GM23338 (cell line): ENCODE data around the gene RNF41. TPM values are rescaled to one million over a fixed set of nuclear protein-coding genes. Genes with fewer than 3 reads are reported as not detected.

Experiments used
- ATAC-seq: fragments of 200-7000 bp; cut with Tn5 transposase; 3 replicates; pipeline ENCODE4 v1.9.1; 2020
- DNase-seq: peaks from one replicate; pipeline ENCODE4 v3.0.0-alpha.2; 2015; ENCODE audit warnings: low spot score
- H2AFZ ChIP-seq: fragments of 200-600 bp; sonication (generic); 2 replicates; pipeline ENCODE4 v1.8.0; 2016; ENCODE audit warnings: antibody characterized with exemption, mild to moderate bottlenecking, moderate library complexity
- H3F3A ChIP-seq: fragments of 200-600 bp; sonication (generic); replicated peaks from 2 replicates; pipeline ENCODE4 v1.8.0; 2017; ENCODE audit warnings: antibody characterized with exemption, mixed run types, low read depth
- H3K27ac ChIP-seq: fragments of 200-600 bp; sonication (generic); 2 replicates; pipeline ENCODE4 v1.6.1; 2016; ENCODE audit warnings: low read depth
- H3K27me3 ChIP-seq: fragments of 200-600 bp; sonication (generic); 2 replicates; pipeline ENCODE4 v1.8.0; 2016; ENCODE audit warnings: mild to moderate bottlenecking, mixed run types, moderate library complexity; ENCODE audit not compliant: insufficient read depth
- H3K36me3 ChIP-seq: fragments of 200-600 bp; sonication (generic); 2 replicates; pipeline ENCODE4 v1.8.0; 2016; ENCODE audit warnings: mild to moderate bottlenecking; ENCODE audit not compliant: insufficient read depth
- H3K4me1 ChIP-seq: fragments of 200-600 bp; sonication (generic); 2 replicates; pipeline ENCODE4 v1.8.0; 2016; ENCODE audit warnings: mild to moderate bottlenecking, moderate library complexity; ENCODE audit not compliant: insufficient read depth
- H3K4me2 ChIP-seq: fragments of 200-600 bp; sonication (generic); 2 replicates; pipeline ENCODE4 v1.7.1; 2017; ENCODE audit warnings: mixed run types
- H3K4me3 ChIP-seq: fragments of 200-600 bp; sonication (generic); 2 replicates; pipeline ENCODE4 v1.6.1; 2016; ENCODE audit warnings: mixed run types
- H3K79me2 ChIP-seq: fragments of 200-600 bp; sonication (generic); replicated peaks from 2 replicates; pipeline ENCODE4 v1.8.0; 2017; ENCODE audit warnings: mild to moderate bottlenecking; ENCODE audit not compliant: insufficient read depth
- H3K9me2 ChIP-seq: fragments of 200-600 bp; sonication (generic); 2 replicates; pipeline ENCODE4 v1.8.0; 2017; ENCODE audit not compliant: insufficient read depth
- H4K20me1 ChIP-seq: fragments of 200-600 bp; sonication (generic); replicated peaks from 2 replicates; pipeline ENCODE4 v1.8.0; 2017; ENCODE audit warnings: mild to moderate bottlenecking; ENCODE audit not compliant: insufficient read depth
- H3K27ac Mint-ChIP-seq: 2 replicates; pipeline ENCODE4 v1.8.0; 2020; ENCODE audit warnings: inconsistent platforms, mild to moderate bottlenecking, moderate library complexity, mixed read lengths
- H3K27me3 Mint-ChIP-seq: 3 replicates; pipeline ENCODE4 v1.8.0; 2022; ENCODE audit warnings: low read depth, mild to moderate bottlenecking, moderate library complexity, mixed read lengths, inconsistent platforms; ENCODE audit not compliant: insufficient read depth, poor library complexity
- H3K36me3 Mint-ChIP-seq: 3 replicates; pipeline ENCODE4 v1.8.0; 2021; ENCODE audit warnings: low read depth, mild to moderate bottlenecking, inconsistent platforms, moderate library complexity, mixed read lengths
- H3K4me1 Mint-ChIP-seq: 3 replicates; pipeline ENCODE4 v1.8.0; 2020; ENCODE audit warnings: mild to moderate bottlenecking, inconsistent platforms, mixed read lengths
- H3K4me3 Mint-ChIP-seq: 3 replicates; pipeline ENCODE4 v1.8.0; 2021; ENCODE audit warnings: moderate library complexity, mild to moderate bottlenecking, inconsistent platforms, mixed read lengths
- H3K9me3 Mint-ChIP-seq: 3 replicates; pipeline ENCODE4 v1.8.0; 2020; ENCODE audit warnings: moderate library complexity, mild to moderate bottlenecking, inconsistent platforms, mixed read lengths
- NANOG ChIP-seq: IDR thresholded peaks from 2 replicates; pipeline ENCODE4 v1.6.1; 2016; ENCODE audit warnings: antibody characterized with exemption, borderline replicate concordance
- STAT1 ChIP-seq: IDR thresholded peaks from one replicate; pipeline ENCODE4 v1.6.1; 2016; ENCODE audit warnings: antibody characterized with exemption; ENCODE audit not compliant: unreplicated experiment
- polyA plus RNA-seq: library from polyadenylated mRNA; unstranded; fragments of >200 nt; fragmentation: Nextera tagmentation; extraction: Ambion mirVana; gene quantifications from 2 replicates; pipeline ENCODE4 v1.2.1, GENCODE V29; 2016
- total RNA-seq: library from RNA; depleted of rRNA; stranded (reverse); fragments of >200 nt; shearing (Covaris generic); gene quantifications from 2 replicates; pipeline ENCODE4 v1.2.3, GENCODE V29; 2014
- TF ChIP-seq, protein P1 (sequence below): fragments of 250-450 bp; sonication (Bioruptor Pico); IDR thresholded peaks from 2 replicates; pipeline ENCODE4 v1.5.0; 2020; ENCODE audit warnings: mild to moderate bottlenecking, moderate library complexity

RNF41 gene
- total and polyA plus RNA-seq, 2 experiments from 2014 or later, result 15.3 to 77.1 TPM

GRCh38 chr12:56247923-56248322 lies 26.2 kb upstream of the RNF41 start:
- no peaks in the 10 kb centered on the region for H3K9me2 ChIP-seq
- TF ChIP-seq, protein P1, sequence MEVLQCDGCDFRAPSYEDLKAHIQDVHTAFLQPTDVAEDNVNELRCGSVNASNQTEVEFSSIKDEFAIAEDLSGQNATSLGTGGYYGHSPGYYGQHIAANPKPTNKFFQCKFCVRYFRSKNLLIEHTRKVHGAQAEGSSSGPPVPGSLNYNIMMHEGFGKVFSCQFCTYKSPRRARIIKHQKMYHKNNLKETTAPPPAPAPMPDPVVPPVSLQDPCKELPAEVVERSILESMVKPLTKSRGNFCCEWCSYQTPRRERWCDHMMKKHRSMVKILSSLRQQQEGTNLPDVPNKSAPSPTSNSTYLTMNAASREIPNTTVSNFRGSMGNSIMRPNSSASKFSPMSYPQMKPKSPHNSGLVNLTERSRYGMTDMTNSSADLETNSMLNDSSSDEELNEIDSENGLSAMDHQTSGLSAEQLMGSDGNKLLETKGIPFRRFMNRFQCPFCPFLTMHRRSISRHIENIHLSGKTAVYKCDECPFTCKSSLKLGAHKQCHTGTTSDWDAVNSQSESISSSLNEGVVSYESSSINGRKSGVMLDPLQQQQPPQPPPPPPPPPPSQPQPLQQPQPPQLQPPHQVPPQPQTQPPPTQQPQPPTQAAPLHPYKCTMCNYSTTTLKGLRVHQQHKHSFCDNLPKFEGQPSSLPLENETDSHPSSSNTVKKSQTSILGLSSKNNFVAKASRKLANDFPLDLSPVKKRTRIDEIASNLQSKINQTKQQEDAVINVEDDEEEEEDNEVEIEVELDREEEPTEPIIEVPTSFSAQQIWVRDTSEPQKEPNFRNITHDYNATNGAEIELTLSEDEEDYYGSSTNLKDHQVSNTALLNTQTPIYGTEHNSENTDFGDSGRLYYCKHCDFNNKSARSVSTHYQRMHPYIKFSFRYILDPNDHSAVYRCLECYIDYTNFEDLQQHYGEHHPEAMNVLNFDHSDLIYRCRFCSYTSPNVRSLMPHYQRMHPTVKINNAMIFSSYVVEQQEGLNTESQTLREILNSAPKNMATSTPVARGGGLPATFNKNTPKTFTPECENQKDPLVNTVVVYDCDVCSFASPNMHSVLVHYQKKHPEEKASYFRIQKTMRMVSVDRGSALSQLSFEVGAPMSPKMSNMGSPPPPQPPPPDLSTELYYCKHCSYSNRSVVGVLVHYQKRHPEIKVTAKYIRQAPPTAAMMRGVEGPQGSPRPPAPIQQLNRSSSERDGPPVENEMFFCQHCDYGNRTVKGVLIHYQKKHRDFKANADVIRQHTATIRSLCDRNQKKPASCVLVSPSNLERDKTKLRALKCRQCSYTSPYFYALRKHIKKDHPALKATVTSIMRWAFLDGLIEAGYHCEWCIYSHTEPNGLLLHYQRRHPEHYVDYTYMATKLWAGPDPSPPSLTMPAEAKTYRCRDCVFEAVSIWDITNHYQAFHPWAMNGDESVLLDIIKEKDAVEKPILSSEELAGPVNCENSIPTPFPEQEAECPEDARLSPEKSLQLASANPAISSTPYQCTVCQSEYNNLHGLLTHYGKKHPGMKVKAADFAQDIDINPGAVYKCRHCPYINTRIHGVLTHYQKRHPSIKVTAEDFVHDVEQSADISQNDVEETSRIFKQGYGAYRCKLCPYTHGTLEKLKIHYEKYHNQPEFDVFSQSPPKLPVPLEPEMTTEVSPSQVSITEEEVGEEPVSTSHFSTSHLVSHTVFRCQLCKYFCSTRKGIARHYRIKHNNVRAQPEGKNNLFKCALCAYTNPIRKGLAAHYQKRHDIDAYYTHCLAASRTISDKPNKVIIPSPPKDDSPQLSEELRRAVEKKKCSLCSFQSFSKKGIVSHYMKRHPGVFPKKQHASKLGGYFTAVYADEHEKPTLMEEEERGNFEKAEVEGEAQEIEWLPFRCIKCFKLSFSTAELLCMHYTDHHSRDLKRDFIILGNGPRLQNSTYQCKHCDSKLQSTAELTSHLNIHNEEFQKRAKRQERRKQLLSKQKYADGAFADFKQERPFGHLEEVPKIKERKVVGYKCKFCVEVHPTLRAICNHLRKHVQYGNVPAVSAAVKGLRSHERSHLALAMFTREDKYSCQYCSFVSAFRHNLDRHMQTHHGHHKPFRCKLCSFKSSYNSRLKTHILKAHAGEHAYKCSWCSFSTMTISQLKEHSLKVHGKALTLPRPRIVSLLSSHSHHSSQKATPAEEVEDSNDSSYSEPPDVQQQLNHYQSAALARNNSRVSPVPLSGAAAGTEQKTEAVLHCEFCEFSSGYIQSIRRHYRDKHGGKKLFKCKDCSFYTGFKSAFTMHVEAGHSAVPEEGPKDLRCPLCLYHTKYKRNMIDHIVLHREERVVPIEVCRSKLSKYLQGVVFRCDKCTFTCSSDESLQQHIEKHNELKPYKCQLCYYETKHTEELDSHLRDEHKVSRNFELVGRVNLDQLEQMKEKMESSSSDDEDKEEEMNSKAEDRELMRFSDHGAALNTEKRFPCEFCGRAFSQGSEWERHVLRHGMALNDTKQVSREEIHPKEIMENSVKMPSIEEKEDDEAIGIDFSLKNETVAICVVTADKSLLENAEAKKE, result no peak
- peaks cover 4% of the 10 kb centered on the region; the same call in 1 of the 2 replicates for H3F3A ChIP-seq
- no peaks in the 10 kb centered on the region for H3K4me1 ChIP-seq
- Mint-ChIP-seq H3K9me3 (no peaks in the 10 kb centered on the region), H3K27me3 (peaks cover 7% of the 10 kb centered on the region), H3K27ac (no peak overlapping the region), H3K36me3 (peaks cover 73% of the 10 kb centered on the region), H3K4me1 (no peaks in the 10 kb centered on the region), H3K4me3 (no peak overlapping the region)
- no peak overlapping the region for H3K4me3 ChIP-seq
- H3K27ac ChIP-seq, result no peak overlapping the region
- peaks cover 3% of the 10 kb centered on the region; the same call in 1 of the 2 replicates for H4K20me1 ChIP-seq
- DNase-seq (no peak), ATAC-seq (no peak)
- H3K27me3 ChIP-seq, result no peaks in the 10 kb centered on the region
- no peaks in the 10 kb centered on the region for H3K79me2 ChIP-seq
- no peak overlapping the region for H3K4me2 ChIP-seq
- peaks cover 56% of the 10 kb centered on the region for H3K36me3 ChIP-seq
- no peak overlapping the region for H2AFZ ChIP-seq

- Histone ChIP-seq H3K4me2 (no peak overlapping the region), H3F3A (no peaks in the 10 kb centered on the region; the same call in 1 of the 2 replicates), H3K9me2 (no peaks in the 10 kb centered on the region), H3K79me2 (no peaks in the 10 kb centered on the region), H3K27me3 (no peaks in the 10 kb centered on the region), H3K4me1 (no peaks in the 10 kb centered on the region), H3K36me3 (peaks cover 47% of the 10 kb centered on the region), H3K27ac (no peak overlapping the region), H4K20me1 (peaks cover 9% of the 10 kb centered on the region; the same call in 1 of the 2 replicates), H3K4me3 (no peak overlapping the region), H2AFZ (no peak overlapping the region)
- peaks cover 20% of the 10 kb centered on the region for H3K27me3 Mint-ChIP-seq
- peaks cover 73% of the 10 kb centered on the region for H3K36me3 Mint-ChIP-seq
- no peak overlapping the region for H3K27ac Mint-ChIP-seq
- no peaks in the 10 kb centered on the region for H3K9me3 Mint-ChIP-seq
- ATAC-seq, result no peak
- H3K4me3 Mint-ChIP-seq, result no peak overlapping the region
- H3K4me1 Mint-ChIP-seq, result no peaks in the 10 kb centered on the region
- no peak for DNase-seq
- TF ChIP-seq NANOG, result no peak
- TF ChIP-seq, protein P1, result no peak
- TF ChIP-seq STAT1, result no peak
Observed at GRCh38 chr12:56244494-56244893, 22.8 kb upstream of the RNF41 start.
